GM06990 (cell line): ENCODE data around the gene CAPZA2.
"Not testable (repeated sequence)": the region's sequence is repeated elsewhere in the genome, so short reads cannot be mapped to it uniquely, and the experiment has no call there.

ENCODE experiments used
- DNase-seq: peaks from one replicate; pipeline ENCODE4 v3.0.0-alpha.2; 2011; ENCODE audit not compliant: insufficient read length; ENCODE audit errors: extremely low read depth
- H3K27me3 ChIP-seq: replicated peaks from 2 replicates; pipeline ENCODE4 v1.6.0; 2011; ENCODE audit warnings: low read length; ENCODE audit not compliant: control insufficient read depth, insufficient read depth
- H3K36me3 ChIP-seq: 2 replicates; pipeline ENCODE4 v1.5.1; 2011; ENCODE audit warnings: low read length; ENCODE audit not compliant: control insufficient read depth, insufficient read depth
- H3K4me3 ChIP-seq: replicated peaks from 2 replicates; pipeline ENCODE4 v1.5.1; 2011; ENCODE audit warnings: low read depth, mild to moderate bottlenecking, control low read depth, low read length
- TF ChIP-seq, protein P1 (sequence below): IDR thresholded peaks from 2 replicates; pipeline ENCODE4 v1.5.1; 2011; ENCODE audit warnings: low read length, control low read depth, mild to moderate bottlenecking, inconsistent platforms; ENCODE audit not compliant: insufficient read depth, poor library complexity, severe bottlenecking

The CAPZA2 gene

DNA sequence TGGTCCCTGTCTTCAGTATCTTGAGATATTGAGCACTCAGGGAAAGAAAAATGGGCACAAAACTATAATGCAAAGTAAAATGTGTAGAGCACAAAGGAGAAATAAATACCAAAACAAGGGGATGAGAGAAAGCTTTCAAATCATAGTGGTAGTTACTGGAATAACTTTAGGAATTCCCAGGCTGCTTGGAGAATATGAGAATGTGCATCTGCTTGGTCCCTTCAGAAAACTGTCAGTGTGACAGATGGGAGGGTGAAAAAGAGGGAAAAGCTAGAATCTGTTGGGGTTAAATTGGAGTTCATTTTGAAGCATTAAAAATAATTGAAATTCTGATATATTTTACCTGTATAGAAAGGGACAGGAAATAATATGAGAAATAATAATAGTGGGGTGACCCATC, 106.2 kb downstream of the CAPZA2 start:
- no peak for DNase-seq
- Histone ChIP-seq H3K4me3 (no peak overlapping the region), H3K27me3 (no peaks in the 10 kb centered on the region), H3K36me3 (no peaks in the 10 kb centered on the region; the same call in 1 of the 2 replicates)
- TF ChIP-seq, protein P1, sequence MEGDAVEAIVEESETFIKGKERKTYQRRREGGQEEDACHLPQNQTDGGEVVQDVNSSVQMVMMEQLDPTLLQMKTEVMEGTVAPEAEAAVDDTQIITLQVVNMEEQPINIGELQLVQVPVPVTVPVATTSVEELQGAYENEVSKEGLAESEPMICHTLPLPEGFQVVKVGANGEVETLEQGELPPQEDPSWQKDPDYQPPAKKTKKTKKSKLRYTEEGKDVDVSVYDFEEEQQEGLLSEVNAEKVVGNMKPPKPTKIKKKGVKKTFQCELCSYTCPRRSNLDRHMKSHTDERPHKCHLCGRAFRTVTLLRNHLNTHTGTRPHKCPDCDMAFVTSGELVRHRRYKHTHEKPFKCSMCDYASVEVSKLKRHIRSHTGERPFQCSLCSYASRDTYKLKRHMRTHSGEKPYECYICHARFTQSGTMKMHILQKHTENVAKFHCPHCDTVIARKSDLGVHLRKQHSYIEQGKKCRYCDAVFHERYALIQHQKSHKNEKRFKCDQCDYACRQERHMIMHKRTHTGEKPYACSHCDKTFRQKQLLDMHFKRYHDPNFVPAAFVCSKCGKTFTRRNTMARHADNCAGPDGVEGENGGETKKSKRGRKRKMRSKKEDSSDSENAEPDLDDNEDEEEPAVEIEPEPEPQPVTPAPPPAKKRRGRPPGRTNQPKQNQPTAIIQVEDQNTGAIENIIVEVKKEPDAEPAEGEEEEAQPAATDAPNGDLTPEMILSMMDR, result no peak

DNA sequence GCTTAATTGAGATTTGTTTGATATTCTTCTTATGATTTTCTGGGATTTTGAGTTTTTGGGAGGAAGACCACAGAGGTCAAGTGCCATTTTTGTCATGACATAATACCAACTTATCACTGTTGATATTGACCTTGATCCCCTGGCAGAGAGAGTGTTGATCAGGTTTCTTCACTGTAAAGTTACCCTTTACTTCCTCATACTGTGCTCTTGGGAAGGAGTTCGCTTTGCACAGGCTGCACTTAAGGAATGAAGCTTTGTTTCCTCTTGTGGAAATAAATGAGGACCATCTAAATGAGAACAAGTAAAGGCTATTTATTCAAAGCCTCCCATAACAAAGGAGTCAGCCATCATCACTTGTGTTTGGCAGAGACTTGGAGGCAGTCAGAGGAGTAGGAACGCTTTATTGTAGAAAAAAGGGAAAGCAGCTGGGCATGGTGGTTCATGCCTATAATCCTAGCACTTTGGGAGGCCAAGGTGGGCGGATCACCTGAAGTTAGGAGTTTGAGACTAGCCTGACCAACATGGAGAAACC, 107.0 kb downstream of the CAPZA2 start:
- no peak for DNase-seq
- Histone ChIP-seq H3K36me3 (no peaks in the 10 kb centered on the region; the same call in 1 of the 2 replicates), H3K27me3 (no peaks in the 10 kb centered on the region), H3K4me3 (no peak overlapping the region)
- TF ChIP-seq, protein P1, result no peak

DNA sequence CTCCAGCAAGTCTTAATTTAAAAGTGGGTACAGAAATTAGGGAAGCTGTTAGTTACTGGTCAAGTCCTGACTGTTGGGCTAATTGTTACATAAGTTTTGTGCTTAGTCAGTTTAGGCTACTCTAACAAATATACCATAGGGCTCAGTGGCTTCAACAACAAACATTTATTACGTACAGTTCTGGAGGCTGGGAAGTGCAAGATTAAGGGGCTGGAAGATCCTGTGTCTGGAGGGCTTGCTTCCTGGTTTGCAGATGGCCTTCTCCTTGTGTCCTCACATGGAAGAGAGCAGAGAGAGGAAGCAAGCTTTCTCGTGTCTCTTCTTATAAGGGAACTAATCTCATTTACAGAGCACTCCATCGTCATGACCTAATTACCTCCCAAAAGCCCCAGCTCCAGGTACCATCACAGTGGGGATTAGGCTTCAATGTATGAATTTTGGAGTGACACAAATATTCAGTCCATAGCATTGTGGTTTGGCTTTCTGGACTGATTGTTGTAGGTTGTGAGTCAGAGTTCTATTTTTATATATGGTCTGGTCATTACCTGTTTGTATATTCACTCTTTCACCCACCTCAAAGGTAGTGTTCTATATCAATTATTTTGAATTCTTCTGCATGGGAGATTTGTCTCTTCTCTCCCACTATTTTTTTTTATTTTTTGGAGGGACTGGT, 108.0 kb downstream of the CAPZA2 start:
- TF ChIP-seq, protein P1, result no peak
- Histone ChIP-seq H3K36me3 (no peaks in the 10 kb centered on the region; the same call in 1 of the 2 replicates), H3K4me3 (peak overlapping the region; percentile 3; the same call in 1 of the 2 replicates), H3K27me3 (no peaks in the 10 kb centered on the region)
- DNase-seq, result peak; percentile 30

DNA sequence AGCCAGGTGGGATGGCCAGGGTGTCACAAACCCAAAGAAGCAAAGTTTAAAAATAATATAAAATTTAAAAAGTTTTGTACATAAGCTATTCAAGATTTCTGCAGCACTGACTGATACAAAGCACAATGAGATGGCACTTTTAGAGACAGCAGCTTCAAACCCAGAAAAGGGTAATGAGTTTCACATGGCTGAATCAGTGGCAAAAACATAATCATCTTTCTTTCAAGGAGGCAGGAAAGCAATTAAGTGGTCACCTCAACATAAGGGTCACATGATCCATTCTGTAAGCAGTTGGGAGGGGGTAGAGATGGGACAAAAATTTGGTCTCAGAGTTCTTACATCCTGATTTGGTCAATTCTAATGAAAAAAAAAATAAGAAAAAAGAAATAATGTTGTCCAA, 108.8 kb downstream of the CAPZA2 start:
- DNase-seq, H3K36me3 ChIP-seq, H3K4me3 ChIP-seq: not testable (repeated sequence)

More for the DNA sequence above, 108.8 kb downstream of the CAPZA2 start:
- H3K27me3 ChIP-seq, result not testable (repeated sequence)
